ENCODE results near the gene SLC22A1. TPM values are rescaled to one million over a fixed set of nuclear protein-coding genes. Genes with fewer than 3 reads are reported as not detected.

SLC22A1 gene
- total and polyA plus RNA-seq, 2 of the 8 experiments (the other 6 are each of a cell fraction or from before 2014, with no cell fraction given): 0.12 to 0.45 TPM

DNA sequence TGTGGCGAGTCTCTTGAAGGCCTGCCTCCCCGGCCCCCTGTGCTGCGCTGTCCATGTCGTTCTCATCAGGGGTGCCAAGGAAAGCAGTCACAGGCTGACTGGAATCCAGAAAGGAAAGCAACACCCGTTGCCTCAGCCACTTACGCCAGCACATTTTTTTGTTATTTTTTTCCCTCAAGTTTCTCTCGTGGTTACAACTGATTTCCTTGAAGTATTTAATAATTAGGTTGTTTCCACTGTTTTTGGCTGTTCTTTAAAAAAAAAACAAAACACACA lies 17.9 kb upstream of the SLC22A1 start (continued):
- TF ChIP-seq CTCF (IDR thresholded peaks at IDR 0.05; ENCODE audit: control extremely low read depth in 1 of 3, insufficient read depth in 1 of 3, low read depth in 1 of 3, low read length in 3 of 3) (no peak), TCF12 (IDR thresholded peaks at IDR 0.05; ENCODE audit: low read depth, low read length) (no peak), CBX5 (IDR thresholded peaks at IDR 0.05; ENCODE audit: low read depth, low read length) (no peak)
